Neural cell (in vitro differentiated cells): ENCODE data around the gene ITGA2B.

ENCODE experiments used
- CTCF ChIP-seq: fragments of 450-650 bp; IDR thresholded peaks from 2 replicates; pipeline ENCODE4 v1.5.1; 2014; ENCODE audit warnings: antibody characterized with exemption, mild to moderate bottlenecking, moderate library complexity; ENCODE audit not compliant: poor library complexity, severe bottlenecking
- POLR2AphosphoS5 ChIP-seq: IDR thresholded peaks from 2 replicates; pipeline ENCODE4 v1.6.1; 2012
- RAD21 ChIP-seq: fragments of 450-650 bp; conservative IDR thresholded peaks from 2 replicates; pipeline ENCODE4 v1.6.1; 2014; ENCODE audit warnings: antibody characterized with exemption, mild to moderate bottlenecking, moderate library complexity
- REST ChIP-seq: IDR thresholded peaks from 2 replicates; pipeline ENCODE4 v1.6.1; 2012; ENCODE audit warnings: borderline replicate concordance
- SMC3 ChIP-seq: fragments of 450-650 bp; conservative IDR thresholded peaks from 2 replicates; pipeline ENCODE4 v1.6.1; 2014; ENCODE audit warnings: antibody characterized with exemption, mild to moderate bottlenecking, moderate library complexity; ENCODE audit not compliant: poor library complexity

- TF ChIP-seq CTCF (no peak), REST (no peak), RAD21 (no peak), SMC3 (no peak), POLR2AphosphoS5 (no peak)
These were observed 17.4 kb downstream of the ITGA2B start for GRCh38 chr17:44372036-44372435.
